ENCODE measurements around the gene DPY19L2.
"Not testable (repeated sequence)": the region's sequence is repeated elsewhere in the genome, so short reads cannot be mapped to it uniquely, and the experiment has no call there.

Gene DPY19L2

DNA sequence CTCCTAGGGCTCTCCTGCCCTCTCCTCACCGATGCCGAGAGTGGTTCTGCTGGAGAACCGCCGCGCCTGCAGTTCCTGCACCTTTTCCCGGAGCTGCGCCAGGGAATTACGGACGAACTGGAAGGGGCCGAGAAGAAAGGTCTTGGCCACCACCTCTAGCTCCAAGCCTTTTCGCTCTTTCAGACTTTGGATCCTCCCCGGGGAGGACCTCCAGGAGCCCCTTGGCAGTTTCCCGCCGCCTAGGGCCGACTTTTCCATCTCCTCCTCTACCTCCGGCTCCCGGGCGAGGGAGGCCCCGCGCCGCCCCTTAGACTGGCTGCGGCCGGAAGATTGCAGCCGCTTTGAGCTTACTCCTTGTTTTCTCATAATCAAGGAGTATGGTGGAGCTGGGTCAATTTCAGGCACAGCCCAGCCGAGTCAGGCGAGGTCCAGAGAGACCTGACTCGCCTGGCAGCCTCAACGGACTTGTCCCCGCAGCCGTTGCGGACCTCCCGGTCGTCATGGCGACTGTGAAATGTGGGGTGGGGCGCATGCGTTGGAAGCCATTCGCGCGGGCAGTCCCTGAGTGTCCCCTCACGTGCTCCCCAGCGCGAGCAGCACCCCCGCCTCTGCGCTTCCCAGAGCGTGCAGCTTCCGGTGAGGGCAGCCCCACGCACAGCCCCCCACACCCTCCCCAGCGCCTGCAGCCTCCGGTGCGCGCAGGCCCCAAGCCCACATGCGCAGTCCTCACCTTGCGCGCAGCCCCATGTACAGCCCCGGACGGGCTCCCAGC is at the start of gene DPY19L2:
Gene DPY19L2, minus strand, starts transcription at position 466 of the 772 bp plus-strand sequence. Its CDS starts 100 bp downstream, at position 366.
- peak; percentile 69 for DNase-seq (ENCODE audit: low read depth, low spot score)
- in situ Hi-C loops (cut with HindIII; ENCODE audit: low sequenced_read_pairs) = no loop called here
- TF ChIP-seq, protein P1, sequence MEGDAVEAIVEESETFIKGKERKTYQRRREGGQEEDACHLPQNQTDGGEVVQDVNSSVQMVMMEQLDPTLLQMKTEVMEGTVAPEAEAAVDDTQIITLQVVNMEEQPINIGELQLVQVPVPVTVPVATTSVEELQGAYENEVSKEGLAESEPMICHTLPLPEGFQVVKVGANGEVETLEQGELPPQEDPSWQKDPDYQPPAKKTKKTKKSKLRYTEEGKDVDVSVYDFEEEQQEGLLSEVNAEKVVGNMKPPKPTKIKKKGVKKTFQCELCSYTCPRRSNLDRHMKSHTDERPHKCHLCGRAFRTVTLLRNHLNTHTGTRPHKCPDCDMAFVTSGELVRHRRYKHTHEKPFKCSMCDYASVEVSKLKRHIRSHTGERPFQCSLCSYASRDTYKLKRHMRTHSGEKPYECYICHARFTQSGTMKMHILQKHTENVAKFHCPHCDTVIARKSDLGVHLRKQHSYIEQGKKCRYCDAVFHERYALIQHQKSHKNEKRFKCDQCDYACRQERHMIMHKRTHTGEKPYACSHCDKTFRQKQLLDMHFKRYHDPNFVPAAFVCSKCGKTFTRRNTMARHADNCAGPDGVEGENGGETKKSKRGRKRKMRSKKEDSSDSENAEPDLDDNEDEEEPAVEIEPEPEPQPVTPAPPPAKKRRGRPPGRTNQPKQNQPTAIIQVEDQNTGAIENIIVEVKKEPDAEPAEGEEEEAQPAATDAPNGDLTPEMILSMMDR (IDR thresholded peaks at IDR 0.05; ENCODE audit: low read depth, low read length) = no peak

DNA sequence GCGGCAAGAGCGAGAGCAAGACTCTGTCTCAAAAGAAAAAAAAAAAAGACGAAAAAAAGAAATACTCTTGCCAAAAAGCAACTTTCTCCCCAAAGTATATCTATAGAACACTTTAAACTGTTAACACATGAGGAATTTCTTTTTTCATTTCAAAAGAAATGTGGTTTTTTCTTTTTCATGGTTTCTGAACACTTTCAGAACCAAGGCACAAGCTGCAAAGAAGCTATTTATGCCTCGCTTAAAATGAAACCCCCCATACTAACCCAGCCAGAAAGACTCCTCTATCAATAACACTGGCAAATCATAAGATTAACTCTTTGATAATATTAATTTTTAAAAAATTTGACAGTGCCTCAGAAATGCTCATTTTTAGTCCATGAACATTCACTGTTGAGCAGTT is 48.6 kb upstream of the DPY19L2 start:
- in situ Hi-C loops (cut with HindIII; ENCODE audit: low sequenced_read_pairs); H3K4me3 ChIP-seq (ENCODE audit: low read depth, low read length); DNase-seq (ENCODE audit: low read depth, low spot score): not testable (repeated sequence)

More for the DNA sequence above, at the start of gene DPY19L2:
- peak within 1 kb of the TSS; percentile 79 for H3K4me3 ChIP-seq (ENCODE audit: low read depth, low read length)

DNA sequence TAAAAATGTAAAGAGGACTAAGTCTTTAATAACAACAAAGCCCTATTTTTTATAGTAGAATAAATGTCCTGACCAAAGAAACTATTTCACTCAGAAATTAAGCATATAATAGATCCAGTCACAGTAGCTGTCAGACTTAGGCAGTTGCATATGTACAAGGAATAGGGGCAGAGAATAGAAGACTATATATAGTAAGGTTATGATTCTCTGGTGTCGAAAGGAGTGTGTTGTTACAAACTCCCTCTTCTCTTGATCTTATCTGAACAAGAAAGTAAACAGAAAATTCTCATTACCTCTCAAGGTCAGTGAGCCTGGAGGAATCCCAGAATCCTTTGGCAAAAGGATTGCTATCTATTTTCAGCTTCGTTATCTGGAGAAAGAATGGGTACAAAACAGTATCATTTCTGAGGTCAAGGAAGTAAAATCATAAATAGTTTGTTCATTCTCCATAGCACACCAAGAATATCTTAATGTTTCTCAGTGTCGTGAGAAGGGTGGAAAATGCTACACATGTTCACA is 46.9 kb upstream of the DPY19L2 start:
- in situ Hi-C loops (cut with HindIII; ENCODE audit: low sequenced_read_pairs); H3K4me3 ChIP-seq (ENCODE audit: low read depth, low read length); DNase-seq (ENCODE audit: low read depth, low spot score): not testable (repeated sequence)

DNA sequence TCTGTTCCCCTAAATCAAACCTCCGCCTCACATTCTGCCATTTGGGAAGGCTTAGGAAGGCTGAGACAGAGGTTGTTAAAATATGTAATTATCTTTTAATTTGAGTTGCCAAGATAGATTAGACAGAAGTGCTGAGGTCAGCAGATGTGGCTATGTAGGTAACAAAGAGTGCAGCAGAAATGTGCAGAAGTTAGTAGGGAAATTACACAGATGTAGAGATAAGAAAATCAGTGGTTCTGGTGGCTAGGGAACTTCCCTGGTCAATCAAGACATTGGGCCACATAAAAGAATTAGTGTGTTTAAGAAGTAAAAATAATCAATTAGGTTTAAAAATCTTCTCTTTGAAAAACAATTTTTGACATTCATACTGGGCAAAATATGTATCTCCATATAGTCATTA is 46.1 kb upstream of the DPY19L2 start:
- DNase-seq (ENCODE audit: low read depth, low spot score); H3K4me3 ChIP-seq (ENCODE audit: low read depth, low read length); in situ Hi-C loops (cut with HindIII; ENCODE audit: low sequenced_read_pairs): not testable (repeated sequence)

DNA sequence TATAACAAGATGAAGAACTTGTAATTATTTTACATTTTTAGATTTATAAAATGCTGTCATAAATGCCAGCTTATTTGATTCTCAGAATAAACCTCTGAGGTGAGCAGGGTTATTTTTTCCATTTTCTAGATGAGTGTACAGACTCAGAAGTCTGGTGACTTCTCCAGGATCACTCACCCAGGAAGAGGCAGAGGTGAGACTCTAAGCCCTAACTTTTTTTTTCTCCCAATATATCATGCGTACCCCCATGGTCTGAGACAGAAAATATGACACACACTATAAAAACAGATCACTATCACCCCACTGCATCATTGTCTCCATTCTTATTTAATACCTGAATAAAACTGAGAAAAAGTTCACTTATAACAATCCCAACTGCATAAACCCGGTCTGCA is 45.4 kb upstream of the DPY19L2 start:
- DNase-seq (ENCODE audit: low read depth, low spot score); H3K4me3 ChIP-seq (ENCODE audit: low read depth, low read length); in situ Hi-C loops (cut with HindIII; ENCODE audit: low sequenced_read_pairs): not testable (repeated sequence)

DNA sequence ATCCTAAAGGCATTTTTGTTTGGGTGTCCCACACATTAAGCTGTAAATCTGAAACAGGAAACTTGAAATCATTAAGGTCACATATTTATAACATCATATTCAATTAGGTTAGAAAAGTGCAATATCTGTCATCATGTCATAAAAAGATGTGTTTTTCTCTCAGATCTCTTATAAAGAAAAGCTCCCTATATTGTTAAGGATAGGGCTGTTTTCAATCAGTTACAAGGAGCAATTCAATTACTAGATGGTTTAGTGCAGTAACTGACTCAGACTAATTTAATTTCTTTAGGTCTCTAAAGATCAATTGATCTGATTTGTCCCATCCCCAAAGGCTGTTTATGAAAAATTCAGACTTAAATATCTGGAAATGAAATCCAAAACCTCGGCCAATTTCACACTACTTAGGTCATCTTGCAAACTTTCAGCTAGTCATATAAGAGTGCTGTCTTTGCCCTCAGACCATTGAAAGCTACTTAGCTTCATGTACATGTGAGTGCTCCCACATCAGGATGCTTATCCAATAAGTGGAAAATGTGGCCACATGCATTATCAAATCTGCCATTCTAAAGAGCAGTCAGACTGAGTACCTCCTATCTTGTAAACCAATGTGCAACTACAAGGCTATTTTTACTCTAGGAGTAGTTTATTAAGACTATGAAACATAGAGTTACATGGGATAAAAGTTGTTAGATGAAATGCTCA is 44.8 kb upstream of the DPY19L2 start:
- in situ Hi-C loops (cut with HindIII; ENCODE audit: low sequenced_read_pairs); H3K4me3 ChIP-seq (ENCODE audit: low read depth, low read length); DNase-seq (ENCODE audit: low read depth, low spot score): not testable (repeated sequence)

DNA sequence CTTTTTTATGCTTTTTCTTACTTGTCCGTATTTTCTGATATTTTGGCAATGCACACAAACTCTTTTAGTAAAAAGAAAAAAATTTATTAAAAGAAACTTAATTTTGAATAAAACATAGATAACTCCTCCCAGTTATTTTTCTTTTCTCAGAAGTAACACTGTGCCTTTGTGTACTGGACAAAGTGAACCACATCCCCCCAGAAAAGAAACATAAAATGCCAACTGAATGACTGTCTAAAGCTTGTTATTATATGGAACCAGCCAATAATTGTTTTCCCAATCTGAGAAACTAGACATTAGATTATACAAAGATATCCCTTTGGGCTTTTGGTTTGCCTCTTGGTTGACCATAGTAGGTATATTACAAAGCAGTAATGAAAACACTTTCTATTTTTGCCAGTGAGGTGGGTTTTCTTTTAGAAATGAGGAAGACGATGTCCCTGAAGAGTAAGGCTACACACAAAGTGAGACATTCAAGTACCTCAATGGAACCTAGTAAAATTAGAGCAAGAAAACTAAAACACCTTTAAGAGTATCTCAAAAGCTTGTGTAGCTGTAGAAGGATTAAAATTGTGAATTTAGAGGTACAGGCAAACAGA is 44.2 kb upstream of the DPY19L2 start:
- in situ Hi-C loops (cut with HindIII; ENCODE audit: low sequenced_read_pairs); H3K4me3 ChIP-seq (ENCODE audit: low read depth, low read length): not testable (repeated sequence)
- peak; percentile 0 for DNase-seq (ENCODE audit: low read depth, low spot score)

DNA sequence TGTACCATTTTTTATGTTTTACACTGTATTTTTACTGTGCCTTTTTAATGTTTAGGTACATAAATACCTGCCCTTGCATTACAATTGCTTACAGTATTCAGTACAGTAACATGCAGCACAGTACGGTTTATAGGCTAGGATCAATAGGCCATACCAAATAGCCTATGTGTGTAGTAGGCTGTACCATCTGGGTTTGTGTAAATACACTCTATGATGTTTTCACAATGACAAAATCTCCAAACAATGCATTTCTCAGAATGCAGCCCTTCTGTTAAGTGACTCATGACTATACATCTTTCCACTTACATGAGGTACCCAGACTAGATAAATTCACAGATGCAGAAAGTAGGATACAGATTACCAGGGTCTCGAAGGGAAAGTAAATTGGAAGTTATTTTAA is 43.0 kb upstream of the DPY19L2 start:
- in situ Hi-C loops (cut with HindIII; ENCODE audit: low sequenced_read_pairs); H3K4me3 ChIP-seq (ENCODE audit: low read depth, low read length): not testable (repeated sequence)
- peak; percentile 41 for DNase-seq (ENCODE audit: low read depth, low spot score)

DNA sequence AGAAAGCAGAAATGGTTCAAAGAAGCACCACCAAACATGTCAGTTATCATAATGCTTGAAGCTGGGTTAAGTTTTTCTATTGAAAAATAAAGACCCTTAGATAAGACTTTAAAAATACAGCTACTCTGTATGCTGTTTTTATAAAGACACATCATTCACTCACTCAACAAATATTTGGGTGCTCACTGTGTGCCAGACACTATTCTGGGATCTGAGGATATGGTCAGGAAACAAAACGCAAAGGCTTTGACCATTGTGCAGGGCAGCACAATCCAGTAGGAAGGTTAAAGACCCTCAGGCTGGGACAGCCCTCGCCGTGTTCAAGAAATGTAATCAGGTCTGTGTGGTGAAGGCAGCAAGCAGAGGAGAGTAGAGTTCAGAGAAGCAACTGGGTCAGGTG is 38.0 kb upstream of the DPY19L2 start:
- DNase-seq (ENCODE audit: low read depth, low spot score) = no peak
- in situ Hi-C loops (cut with HindIII; ENCODE audit: low sequenced_read_pairs) = no loop called here
- H3K4me3 ChIP-seq (ENCODE audit: low read depth, low read length) = no peak overlapping the region
- TF ChIP-seq, protein P1 (IDR thresholded peaks at IDR 0.05; ENCODE audit: low read depth, low read length) = no peak

DNA sequence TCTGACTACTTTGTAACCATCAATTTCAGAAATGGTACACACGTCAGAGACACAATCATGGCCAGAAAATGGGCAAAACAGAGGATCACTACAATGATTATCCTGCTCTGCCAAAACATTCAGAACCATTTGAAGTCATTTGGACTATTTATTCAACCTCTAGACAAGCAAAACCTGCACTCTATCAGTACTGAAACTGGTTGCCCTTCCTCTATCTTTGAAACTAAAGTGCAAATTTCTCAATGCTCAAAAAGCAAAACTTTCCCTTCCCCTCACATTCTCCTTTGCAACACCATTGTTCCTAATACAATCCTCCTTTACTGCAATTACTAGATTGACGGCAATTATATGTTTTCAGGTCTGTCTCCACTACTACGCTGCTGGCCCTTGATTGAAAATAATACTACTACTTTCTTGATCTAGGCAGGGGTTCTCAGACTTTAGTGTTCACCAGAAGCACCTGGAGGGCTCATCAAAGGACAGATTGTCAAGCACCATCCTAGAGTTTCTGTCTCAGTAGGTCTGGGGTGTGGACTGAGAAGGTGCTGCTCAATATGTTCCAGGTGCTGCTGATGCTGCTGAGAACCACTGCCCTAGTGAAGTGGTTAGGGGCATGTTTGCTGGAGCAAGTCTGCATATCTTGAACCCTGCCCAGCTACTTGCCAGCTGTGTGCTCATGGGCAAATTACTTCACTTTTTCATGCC is 31.5 kb upstream of the DPY19L2 start:
- in situ Hi-C loops (cut with HindIII; ENCODE audit: low sequenced_read_pairs); DNase-seq (ENCODE audit: low read depth, low spot score); H3K4me3 ChIP-seq (ENCODE audit: low read depth, low read length): not testable (repeated sequence)

DNA sequence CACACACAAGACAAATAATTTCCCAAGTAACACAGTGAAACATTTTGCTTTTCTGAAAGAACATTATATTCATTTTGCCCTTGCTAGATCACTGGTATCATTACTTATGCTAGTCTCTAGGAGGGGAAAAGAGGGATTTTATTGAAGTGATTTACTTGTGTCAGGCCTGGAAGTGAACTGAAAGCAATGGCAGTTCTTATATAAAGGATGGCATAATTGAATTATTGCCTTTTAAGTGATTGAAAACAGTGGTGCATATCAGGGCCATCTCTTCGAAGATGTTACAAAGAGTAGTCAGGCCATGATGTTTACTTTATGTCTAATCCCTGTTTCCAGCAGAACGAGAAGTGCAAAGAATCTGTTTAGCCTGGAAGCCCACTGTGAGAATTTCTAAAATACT is 30.7 kb upstream of the DPY19L2 start:
- in situ Hi-C loops (cut with HindIII; ENCODE audit: low sequenced_read_pairs); H3K4me3 ChIP-seq (ENCODE audit: low read depth, low read length); DNase-seq (ENCODE audit: low read depth, low spot score): not testable (repeated sequence)

DNA sequence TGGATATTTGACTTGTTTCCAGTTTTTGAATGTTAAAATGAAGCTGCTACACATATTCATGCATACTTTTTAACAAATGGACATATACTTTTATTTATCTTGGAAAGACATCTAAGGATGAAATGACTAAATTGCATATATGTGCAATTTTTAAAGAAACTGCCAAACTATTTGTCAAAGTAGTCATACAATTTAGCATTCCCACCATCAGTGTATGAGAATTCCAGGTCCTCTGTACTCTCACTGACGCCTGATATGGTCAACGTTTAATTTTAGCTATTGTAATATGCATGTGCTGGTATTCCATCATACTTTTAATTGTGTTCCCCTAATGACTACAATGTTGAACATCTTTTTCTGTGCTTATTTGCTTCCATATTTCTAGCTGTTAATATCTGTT is 22.5 kb upstream of the DPY19L2 start:
- H3K4me3 ChIP-seq (ENCODE audit: low read depth, low read length); in situ Hi-C loops (cut with HindIII; ENCODE audit: low sequenced_read_pairs); DNase-seq (ENCODE audit: low read depth, low spot score): not testable (repeated sequence)

DNA sequence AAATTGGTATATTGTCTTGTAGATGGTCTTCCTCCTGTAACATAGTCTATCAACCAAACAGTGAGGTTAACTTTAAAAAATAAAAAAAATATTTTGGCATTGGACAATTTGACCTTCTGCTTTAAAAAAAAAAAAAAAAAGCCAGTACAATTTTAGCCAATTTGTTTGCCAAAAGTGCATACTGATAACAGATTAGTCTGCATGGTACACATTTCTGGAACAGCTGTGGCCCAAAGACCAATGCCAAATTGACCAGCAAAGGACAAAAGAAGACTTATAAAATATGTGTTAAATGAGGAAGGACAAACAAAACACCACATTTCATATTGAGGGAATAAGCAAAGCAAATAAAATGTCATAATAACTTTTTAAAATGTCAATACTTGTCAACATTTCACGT is 20.8 kb upstream of the DPY19L2 start:
- H3K4me3 ChIP-seq (ENCODE audit: low read depth, low read length); DNase-seq (ENCODE audit: low read depth, low spot score); in situ Hi-C loops (cut with HindIII; ENCODE audit: low sequenced_read_pairs): not testable (repeated sequence)

DNA sequence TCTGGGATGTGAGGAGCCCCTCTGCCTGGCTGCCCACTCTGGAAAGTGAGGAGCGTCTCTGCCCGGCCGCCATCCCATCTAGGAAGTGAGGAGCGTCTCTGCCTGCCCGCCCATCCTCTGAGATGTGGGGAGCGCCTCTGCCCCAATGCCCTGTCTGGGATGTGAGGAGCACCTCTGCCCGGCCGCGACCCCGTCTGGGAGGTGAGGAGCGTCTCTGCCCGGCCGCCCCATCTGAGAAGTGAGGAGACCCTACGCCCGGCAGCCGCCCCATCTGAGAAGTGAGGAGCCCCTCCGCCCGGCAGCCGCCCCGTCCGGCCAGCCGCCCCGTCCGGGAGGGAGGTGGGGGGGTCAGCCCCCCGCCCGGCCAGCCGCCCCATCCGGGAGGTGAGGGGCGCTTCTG is 18.3 kb upstream of the DPY19L2 start:
- in situ Hi-C loops (cut with HindIII; ENCODE audit: low sequenced_read_pairs); H3K4me3 ChIP-seq (ENCODE audit: low read depth, low read length); DNase-seq (ENCODE audit: low read depth, low spot score): not testable (repeated sequence)

Data from astrocyte of the spinal cord (primary cell).